H1 (cell line): ENCODE results near the gene TMEM51. TPM values are rescaled to one million over a fixed set of nuclear protein-coding genes. Genes with fewer than 3 reads are reported as not detected.

Source experiments
- CTCF ChIA-PET: fragments of 300-600 bp; sonication (Branson Sonifier 250); formaldehyde crosslinking; loops from one replicate; lab custom pipeline; 2021; ENCODE audit not compliant: partially characterized antibody; lab: Charles Lee
- POLR2A ChIA-PET: fragments of 300-600 bp; sonication (Branson Sonifier 250); formaldehyde crosslinking; loops from one replicate; lab custom pipeline; 2021; ENCODE audit warnings: inconsistent platforms; ENCODE audit not compliant: partially characterized antibody; lab: Charles Lee
- DNase-seq, 2 experiments: peaks; one replicate each; pipeline versions ENCODE4 v3.0.0 to v3.0.0-alpha.2; 2010 to 2022; ENCODE audit warnings: low spot score in 2 of 2, low read depth in 1 of 2, mixed read lengths in 1 of 2
- FAIRE-seq: peaks from 2 replicates; lab custom pipeline; 2011; peaks lifted over from hg19 to GRCh38; lab: Jason Lieb, UNC
- H2AFZ ChIP-seq: 2 replicates; pipeline ENCODE4 v1.8.1; 2012; ENCODE audit warnings: low read length, inconsistent platforms
- H2AK5ac ChIP-seq: 2 replicates; pipeline ENCODE4 v1.6.1; 2013; ENCODE audit warnings: low read depth, low read length
- H2BK120ac ChIP-seq: replicated peaks from 2 replicates; pipeline ENCODE3; 2013; ENCODE audit warnings: low read depth, low read length, inconsistent platforms
- H2BK12ac ChIP-seq: 2 replicates; pipeline ENCODE4 v1.6.1; 2013; ENCODE audit warnings: low read depth, low read length
- H2BK15ac ChIP-seq: 2 replicates; pipeline ENCODE4 v1.6.1; 2013; ENCODE audit warnings: low read length
- H2BK20ac ChIP-seq: 2 replicates; pipeline ENCODE4 v1.6.1; 2013; ENCODE audit warnings: low read length
- H2BK5ac ChIP-seq: 2 replicates; pipeline ENCODE4 v1.6.1; 2013; ENCODE audit warnings: low read depth, low read length
- H3K14ac ChIP-seq: 2 replicates; pipeline ENCODE4 v1.6.1; 2013; ENCODE audit warnings: inconsistent platforms; ENCODE audit not compliant: insufficient read length
- H3K18ac ChIP-seq: 2 replicates; pipeline ENCODE4 v1.6.1; 2013; ENCODE audit warnings: low read length; ENCODE audit errors: extremely low read depth
- H3K23ac ChIP-seq: 2 replicates; pipeline ENCODE4 v1.6.1; 2013; ENCODE audit warnings: inconsistent platforms; ENCODE audit not compliant: insufficient read length
- H3K23me2 ChIP-seq: 2 replicates; pipeline ENCODE4 v1.6.1; 2013; ENCODE audit warnings: low read depth, low read length
- H3K27ac ChIP-seq: 2 replicates; pipeline ENCODE4 v1.6.1; 2011; ENCODE audit warnings: low read depth, low read length, inconsistent platforms
- H3K27me3 ChIP-seq, 4 experiments: replicated peaks in 1 of 4; 1 replicate in 1 of 4; 2 replicates in 3 of 4; pipeline versions ENCODE4 v1.6.1 to v1.8.1; 2011 to 2013; ENCODE audit warnings: low read length in 3 of 4, mild to moderate bottlenecking in 3 of 4, inconsistent platforms in 2 of 4, mixed read lengths in 2 of 4, moderate library complexity in 1 of 4; ENCODE audit not compliant: control insufficient read depth in 3 of 4, insufficient read depth in 3 of 4; ENCODE audit errors: extremely low read depth in 1 of 4
- H3K36me3 ChIP-seq, 4 experiments: 2 replicates each; pipeline versions ENCODE4 v1.6.1 to v1.8.1; 2011 to 2013; ENCODE audit warnings: mild to moderate bottlenecking in 4 of 4, low read length in 3 of 4, moderate library complexity in 2 of 4, control low read depth in 1 of 4, inconsistent platforms in 1 of 4; ENCODE audit not compliant: insufficient read depth in 4 of 4, control insufficient read depth in 2 of 4
- H3K4ac ChIP-seq: replicated peaks from 2 replicates; pipeline ENCODE3; 2013; ENCODE audit warnings: low read length, low read depth, mixed read lengths, inconsistent platforms; ENCODE audit not compliant: insufficient read length
- H3K4me1 ChIP-seq, 4 experiments: replicated peaks in 1 of 4; 1 replicate in 1 of 4; 2 replicates in 3 of 4; pipeline versions ENCODE4 v1.6.1 to v1.8.1; 2011 to 2013; ENCODE audit warnings: low read length in 3 of 4, inconsistent platforms in 2 of 4, mixed read lengths in 1 of 4; ENCODE audit not compliant: insufficient read depth in 4 of 4, control insufficient read depth in 3 of 4
- H3K4me2 ChIP-seq, 2 experiments: 2 replicates each; pipeline versions ENCODE4 v1.6.1 to v1.8.1; 2011 to 2013; ENCODE audit warnings: low read depth in 2 of 2, low read length in 2 of 2, control low read depth in 1 of 2, inconsistent platforms in 1 of 2, mild to moderate bottlenecking in 1 of 2; ENCODE audit not compliant: insufficient read depth in 1 of 2
- H3K4me3 ChIP-seq, 4 experiments: fragments of 200-600, 300-600 bp in 1 of 4; sonication (generic), shearing (Covaris generic), sonication (Bioruptor Twin) in 1 of 4; 2 replicates each; pipeline versions ENCODE4 v1.5.1 to v1.8.1; 2011 to 2016; ENCODE audit warnings: low read length in 4 of 4, low read depth in 3 of 4, control low read depth in 2 of 4, inconsistent platforms in 2 of 4, mild to moderate bottlenecking in 2 of 4, mixed read lengths in 1 of 4, moderate library complexity in 1 of 4; ENCODE audit not compliant: insufficient read depth in 2 of 4; ENCODE audit errors: extremely low read depth in 1 of 4
- H3K56ac ChIP-seq: replicated peaks from 2 replicates; pipeline ENCODE3; 2013; ENCODE audit warnings: low read depth, mild to moderate bottlenecking, mixed read lengths, low read length, inconsistent platforms; ENCODE audit not compliant: insufficient read length
- H3K79me1 ChIP-seq: 2 replicates; pipeline ENCODE4 v1.6.1; 2013; ENCODE audit warnings: low read depth, low read length, control low read depth
- H3K79me2 ChIP-seq, 2 experiments: 2 replicates each; pipeline versions ENCODE4 v1.6.1 to v1.8.1; 2012 to 2013; ENCODE audit warnings: low read length in 2 of 2, mild to moderate bottlenecking in 2 of 2, inconsistent platforms in 1 of 2; ENCODE audit not compliant: insufficient read depth in 2 of 2, control insufficient read depth in 1 of 2
- H3K9ac ChIP-seq, 4 experiments: replicated peaks in 1 of 4; 1 replicate in 1 of 4; 2 replicates in 3 of 4; pipeline versions ENCODE4 v1.6.1 to v1.8.1; 2011 to 2013; ENCODE audit warnings: low read depth in 3 of 4, low read length in 3 of 4, control low read depth in 2 of 4, mild to moderate bottlenecking in 2 of 4, moderate library complexity in 2 of 4, inconsistent platforms in 1 of 4; ENCODE audit errors: extremely low read depth in 1 of 4
- H3K9me3 ChIP-seq, 2 experiments: 2 replicates each; pipeline versions ENCODE4 v1.6.1 to v1.8.1; 2012 to 2013; ENCODE audit warnings: mild to moderate bottlenecking in 2 of 2, moderate library complexity in 2 of 2, control low read depth in 1 of 2, inconsistent platforms in 1 of 2, low read depth in 1 of 2, low read length in 1 of 2, mixed read lengths in 1 of 2; ENCODE audit not compliant: insufficient read depth in 2 of 2
- H4K20me1 ChIP-seq, 2 experiments: replicated peaks in 1 of 2; 2 replicates each; pipeline versions ENCODE3 to v1.8.1; 2011 to 2013; ENCODE audit warnings: inconsistent platforms in 2 of 2, low read length in 2 of 2, mild to moderate bottlenecking in 1 of 2; ENCODE audit not compliant: insufficient read depth in 2 of 2, control insufficient read depth in 1 of 2
- H4K5ac ChIP-seq: 2 replicates; pipeline ENCODE4 v1.6.1; 2013; ENCODE audit warnings: low read length, low read depth, mixed read lengths, inconsistent platforms; ENCODE audit not compliant: insufficient read length
- H4K8ac ChIP-seq: 2 replicates; pipeline ENCODE4 v1.8.0; 2013; ENCODE audit warnings: mild to moderate bottlenecking, moderate library complexity, low read length, inconsistent platforms; ENCODE audit not compliant: insufficient read depth; ENCODE audit errors: extremely low read depth
- H4K91ac ChIP-seq: replicated peaks from 2 replicates; pipeline ENCODE3; 2013; ENCODE audit warnings: low read length, mixed read lengths, inconsistent platforms; ENCODE audit not compliant: insufficient read length
- CHD1 ChIP-seq: IDR thresholded peaks from 2 replicates; pipeline ENCODE4 v1.6.1; 2012; ENCODE audit warnings: low read depth, low read length, improper control_type of control experiment
- EZH2 ChIP-seq: fragments of 200-600 bp; sonication (generic); IDR thresholded peaks from 2 replicates; pipeline ENCODE4 v1.7.1; 2012; ENCODE audit warnings: low read depth, mild to moderate bottlenecking, moderate library complexity, low read length, inconsistent platforms; ENCODE audit not compliant: severe bottlenecking
- MAFK ChIP-seq: IDR thresholded peaks from 2 replicates; pipeline ENCODE4 v1.6.1; 2012; ENCODE audit warnings: low read depth, mild to moderate bottlenecking, improper control_type of control experiment, low read length
- POU5F1 ChIP-seq: IDR thresholded peaks from 2 replicates; pipeline ENCODE4 v1.6.1; 2011; ENCODE audit warnings: low read depth, mild to moderate bottlenecking, low read length, moderate library complexity
- TAF1 ChIP-seq: IDR thresholded peaks from 2 replicates; pipeline ENCODE4 v1.6.1; 2011; ENCODE audit warnings: mild to moderate bottlenecking, low read depth, low read length
- WGBS, 2 experiments: shearing (Covaris generic) in 1 of 2; methylation state at CpG; one replicate each; pipeline versions ENCODE4 v1.1.6 to v1.1.7; 2013 to 2015; ENCODE audit warnings: low lambda C conversion rate in 2 of 2, mixed read lengths in 2 of 2, inconsistent platforms in 1 of 2, low coverage in 1 of 2, missing lambda C conversion rate in 1 of 2; ENCODE audit not compliant: insufficient replicate concordance in 2 of 2, insufficient coverage in 1 of 2, insufficient read length in 1 of 2; ENCODE audit errors: extremely low coverage in 1 of 2, missing lambda C conversion rate in 1 of 2; 5-methylcytosine and 5-hydroxymethylcytosine counted together
- polyA plus RNA-seq, 7 experiments: library from polyadenylated mRNA; depleted of rRNA in 3 of 7; stranded (reverse) in 5 of 7; unstranded in 2 of 7; fragments of >200 nt in 5 of 7; fragments of 200-250 nt in 2 of 7; gene quantifications; 1 replicate in 5 of 7; 2 replicates in 1 of 7; 4 replicates in 1 of 7; pipeline versions ENCODE4 v1.2.1 to v1.2.3, GENCODE V29; 2011 to 2013; ENCODE audit warnings: missing spikeins in 2 of 7, mixed read lengths in 2 of 7
- total RNA-seq: library from RNA; stranded (reverse); fragmentation: NEBNext Ultra II Directional; extraction: Animal tissue kit (Norgen Biotek cat#: 25700); gene quantifications from 2 replicates; pipeline ENCODE4 v1.2.1, GENCODE V29; 2021

Gene TMEM51
- total and polyA plus RNA-seq, 2 of the 8 experiments (the other 6 are each of a cell fraction or from before 2014, with no cell fraction given) = 9.9 to 10.7 TPM

DNA sequence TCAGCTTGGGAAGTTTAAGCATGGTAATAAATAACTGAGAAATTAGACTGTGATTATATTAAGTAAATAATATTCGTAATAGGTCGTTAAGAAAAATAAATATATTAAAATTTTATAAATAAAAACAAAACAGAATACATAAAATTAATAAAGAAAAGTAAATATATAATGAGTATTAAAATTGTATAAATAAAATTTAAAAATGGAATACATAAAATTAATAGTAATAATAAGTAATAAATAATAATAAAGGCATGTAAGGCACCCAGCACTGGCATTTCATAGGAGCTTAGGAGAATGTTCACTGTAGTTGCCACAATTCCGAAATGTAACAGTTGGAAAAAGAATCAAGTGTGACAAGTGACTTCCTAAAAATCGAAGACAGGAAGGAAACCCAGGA is 47.7 kb downstream of the TMEM51 start:
- WGBS, 2 experiments = 93 to 100% methylated on average over 2 to 4 of the region's 4 CpGs

More for the DNA sequence above, 47.7 kb downstream of the TMEM51 start:
- H2BK15ac ChIP-seq = no peak overlapping the region
- no peaks in the 10 kb centered on the region for H3K36me3 ChIP-seq
- no peak overlapping the region for H2BK120ac ChIP-seq
- no peak overlapping the region for H3K4ac ChIP-seq
- TF ChIP-seq MAFK (no peak), CHD1 (no peak), POU5F1 (no peak), TAF1 (no peak), EZH2 (no peak)
- TF ChIP-seq, all 59 proteins: peak for 0
- no peak overlapping the region for H4K91ac ChIP-seq
- H3K79me2 ChIP-seq = peaks cover 0 to 9% of the 10 kb centered on the region in 2 experiments; a peak in 1 of 4 replicates
- H3K23ac ChIP-seq = no peak overlapping the region
- H3K79me1 ChIP-seq = no peaks in the 10 kb centered on the region; the same call in 1 of the 2 replicates
- DNase-seq (no peak), FAIRE-seq (no peak)
- ChIA-PET POLR2A (no interaction called here), CTCF (interaction anchor here (1.0 to 2.6 kb wide), 5 partner anchors 10 to 49 kb away, joined by 3 to 12 read pairs (median 4); partner anchors contain the start of gene TMEM51)
- H4K8ac ChIP-seq = no peak overlapping the region
- no peak overlapping the region for H2BK20ac ChIP-seq
- no peak overlapping the region for H4K5ac ChIP-seq
- H3K56ac ChIP-seq = no peak overlapping the region
- H4K20me1 ChIP-seq = peaks cover 0 to 2% of the 10 kb centered on the region in 2 experiments
- peaks cover 15 to 31% (median 25%) of the 10 kb centered on the region in 4 experiments for H3K4me1 ChIP-seq
- peaks cover 1% of the 10 kb centered on the region; the same call in 1 of the 2 replicates for H3K23me2 ChIP-seq
- no peak overlapping the region for H3K4me3 ChIP-seq
- no peak overlapping the region for H3K9ac ChIP-seq
- no peak overlapping the region for H3K14ac ChIP-seq
- no peak overlapping the region for H2AFZ ChIP-seq
- no peak overlapping the region for H2BK12ac ChIP-seq
- H2BK5ac ChIP-seq = no peak overlapping the region
- no peak overlapping the region for H3K18ac ChIP-seq
- no peak overlapping the region for H3K4me2 ChIP-seq
- H3K27me3 ChIP-seq = no peaks in the 10 kb centered on the region
- H3K27ac ChIP-seq = no peak overlapping the region
- no peak overlapping the region for H2AK5ac ChIP-seq
- no peaks in the 10 kb centered on the region for H3K9me3 ChIP-seq
